ENCODE data around the gene IL10. TPM values are rescaled to one million over a fixed set of nuclear protein-coding genes. Genes with fewer than 3 reads are reported as not detected.
A peak's percentile ranks its signal among the peaks of the same experiment; 100 is the strongest.
"Not testable (repeated sequence)": the region's sequence is repeated elsewhere in the genome, so short reads cannot be mapped to it uniquely, and the experiment has no call there.

Gene IL10
- total RNA-seq, 8 experiments from 2014 or later = 0.27 to 0.66 (median 0.46) TPM; not detected in 5

- 67 to 100% (median 89%) methylated on average over 1 to 10 of the region's 11 CpGs; no CpG with 5 or more reads in 3 of the 10 experiments for WGBS, 10 experiments
- peaks cover 0 to 7% of the 10 kb centered on the region in 2 donors for H3K4me1 ChIP-seq (replicated peaks in 1 of 2)
- no peak for ATAC-seq (replicated peaks in 6 of 8)
- no peak overlapping the region for H3K27ac ChIP-seq
- in situ Hi-C loops (cut with MboI; ENCODE audit: low pct_unique_long_range_greater_than_20kb in 2 of 9, low sequenced_read_pairs in 9 of 9, unreplicated experiment in 9 of 9) = no loop called here
- H3K4me3 ChIP-seq = no peak overlapping the region
Observed at GRCh38 chr1:206790502-206791250, 18.4 kb upstream of the IL10 start.

GRCh38 chr1:206788487-206789050 lies 16.3 kb upstream of the IL10 start:
- peaks cover 0 to 7% of the 10 kb centered on the region in 2 donors for H3K4me1 ChIP-seq (replicated peaks in 1 of 2)
- no peak overlapping the region for H3K4me3 ChIP-seq
- in situ Hi-C loops (cut with MboI; ENCODE audit: low pct_unique_long_range_greater_than_20kb in 2 of 9, low sequenced_read_pairs in 9 of 9, unreplicated experiment in 9 of 9) = no loop called here
- WGBS, 10 experiments = 54 to 100% (median 94%) methylated on average over 1 to 3 of the region's 3 CpGs; no CpG with 5 or more reads in 1 of the 10 experiments
- no peak for ATAC-seq (replicated peaks in 6 of 8)
- H3K27ac ChIP-seq = no peak overlapping the region

DNA sequence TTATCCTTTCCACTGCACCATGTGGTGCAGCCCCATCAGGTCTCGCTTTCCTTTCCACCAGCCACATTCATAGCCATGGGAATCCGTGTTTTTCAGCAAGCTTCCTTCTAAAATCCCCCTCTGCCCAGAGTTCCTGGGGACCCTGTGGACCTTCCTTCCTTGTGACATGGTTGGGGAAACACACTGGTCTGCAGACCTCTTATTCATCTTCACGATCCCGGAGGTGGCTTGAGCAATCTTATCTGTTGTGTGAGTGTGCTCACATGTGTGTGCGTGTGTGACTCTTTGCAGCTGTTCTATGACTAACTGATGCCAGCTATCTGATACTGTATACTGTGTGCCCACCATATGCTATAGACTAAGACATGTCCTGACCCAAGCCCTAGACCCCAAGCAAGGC lies 15.6 kb upstream of the IL10 start:
- ATAC-seq (replicated peaks in 6 of 8) = no peak
- peaks cover 0 to under 1% of the 10 kb centered on the region in 2 donors for H3K4me1 ChIP-seq (replicated peaks in 1 of 2)
- no peak overlapping the region for H3K4me3 ChIP-seq
- WGBS, 10 experiments = 63 to 100% (median 87%) methylated on average over 1 to 5 of the region's 5 CpGs; no CpG with 5 or more reads in 2 of the 10 experiments
- in situ Hi-C loops (cut with MboI; ENCODE audit: low pct_unique_long_range_greater_than_20kb in 2 of 9, low sequenced_read_pairs in 9 of 9, unreplicated experiment in 9 of 9) = no loop called here
- no peak overlapping the region for H3K27ac ChIP-seq

GRCh38 chr1:206786212-206786886 lies 14.1 kb upstream of the IL10 start:
- WGBS, 10 experiments = 55 to 94% (median 82%) methylated on average over 2 to 4 of the region's 5 CpGs; no CpG with 5 or more reads in 1 of the 10 experiments
- in situ Hi-C loops (cut with MboI; ENCODE audit: low pct_unique_long_range_greater_than_20kb in 2 of 9, low sequenced_read_pairs in 9 of 9, unreplicated experiment in 9 of 9) = no loop called here
- Histone ChIP-seq H3K27ac (no peak overlapping the region), H3K4me3 (no peak overlapping the region), H3K4me1 (replicated peaks in 1 of 2) (no peaks in the 10 kb centered on the region)
- ATAC-seq (replicated peaks in 6 of 8) = no peak

DNA sequence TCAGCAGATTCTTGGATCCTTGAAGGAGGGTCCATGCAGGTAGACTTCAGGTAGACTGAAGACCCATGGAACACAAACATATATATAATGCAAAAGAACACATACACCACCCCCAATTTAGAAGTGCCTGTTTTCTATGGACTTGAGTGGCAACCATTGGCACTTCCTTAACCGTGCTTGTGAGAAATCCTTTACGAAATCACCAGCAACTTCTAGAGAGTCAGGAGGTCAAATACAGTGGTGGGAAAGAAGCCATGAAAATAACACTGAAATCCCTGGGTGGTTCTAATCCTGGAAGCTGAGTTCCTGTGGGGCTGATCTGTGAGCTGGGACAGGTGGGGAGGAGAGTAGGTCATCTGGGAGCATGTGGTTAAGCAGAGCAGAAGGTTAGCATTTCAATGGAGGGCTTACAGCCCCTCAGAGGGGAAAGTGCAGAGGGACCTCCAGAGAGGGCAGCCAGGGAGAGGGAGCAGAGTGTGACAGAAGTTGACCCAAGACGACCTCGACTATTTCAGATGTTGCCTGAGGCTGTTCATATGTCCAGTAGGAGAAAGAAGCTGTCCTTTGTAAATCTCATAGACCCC lies 13.0 kb upstream of the IL10 start:
- Histone ChIP-seq H3K27ac (no peak overlapping the region), H3K4me1 (replicated peaks in 1 of 2) (no peaks in the 10 kb centered on the region), H3K4me3 (no peak overlapping the region)
- ATAC-seq (replicated peaks in 6 of 8) = no peak
- WGBS, 10 experiments = 60 to 100% (median 79%) methylated on average over 2 to 4 of the region's 4 CpGs; no CpG with 5 or more reads in 4 of the 10 experiments
- in situ Hi-C loops (cut with MboI; ENCODE audit: low pct_unique_long_range_greater_than_20kb in 2 of 9, low sequenced_read_pairs in 9 of 9, unreplicated experiment in 9 of 9) = no loop called here

GRCh38 chr1:206784471-206784903 lies 12.2 kb upstream of the IL10 start:
- ATAC-seq (replicated peaks in 6 of 8) = no peak
- Histone ChIP-seq H3K4me1 (replicated peaks in 1 of 2) (no peaks in the 10 kb centered on the region), H3K27ac (no peak overlapping the region), H3K4me3 (no peak overlapping the region)
- 60 to 96% (median 91%) methylated on average over 1 to 15 of the region's 17 CpGs; no CpG with 5 or more reads in 2 of the 10 experiments for WGBS, 10 experiments
- in situ Hi-C loops (cut with MboI; ENCODE audit: low pct_unique_long_range_greater_than_20kb in 2 of 9, low sequenced_read_pairs in 9 of 9, unreplicated experiment in 9 of 9) = no loop called here

- no peak for ATAC-seq (replicated peaks in 6 of 8)
- in situ Hi-C loops (cut with MboI; ENCODE audit: low pct_unique_long_range_greater_than_20kb in 2 of 9, low sequenced_read_pairs in 9 of 9, unreplicated experiment in 9 of 9) = no loop called here
- H3K27ac ChIP-seq = no peak overlapping the region
- WGBS, 10 experiments = 67 to 98% (median 88%) methylated on average over 3 to 7 of the region's 7 CpGs; no CpG with 5 or more reads in 3 of the 10 experiments
- no peak overlapping the region for H3K4me3 ChIP-seq
- no peaks in the 10 kb centered on the region for H3K4me1 ChIP-seq (replicated peaks in 1 of 2)
Observed at GRCh38 chr1:206783506-206783905, 11.2 kb upstream of the IL10 start.

DNA sequence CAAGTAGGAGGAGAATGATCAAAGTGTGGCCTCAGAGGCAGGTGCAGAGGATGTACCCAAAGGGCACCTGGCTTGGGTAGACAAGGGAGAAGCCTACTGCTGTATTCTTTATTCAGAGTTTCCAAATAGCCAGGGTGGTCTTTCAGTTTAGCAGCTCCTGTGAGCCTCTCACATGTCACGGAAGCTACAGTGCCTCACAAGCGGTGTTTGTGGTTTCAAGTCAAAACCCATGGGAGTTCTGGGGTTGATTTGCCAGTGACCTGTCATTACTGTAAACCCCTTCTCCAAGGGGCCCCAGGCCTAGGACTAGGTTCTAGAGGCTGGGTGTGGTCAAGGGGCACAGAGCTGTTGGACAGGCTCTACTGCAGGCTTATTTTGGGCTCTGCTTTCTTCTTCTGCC lies 10.2 kb upstream of the IL10 start:
- 79 to 100% (median 96%) methylated on average over 1 to 2 of the region's 2 CpGs; no CpG with 5 or more reads in 4 of the 10 experiments for WGBS, 10 experiments
- Histone ChIP-seq H3K27ac (no peak overlapping the region), H3K4me3 (no peak overlapping the region), H3K4me1 (replicated peaks in 1 of 2) (no peaks in the 10 kb centered on the region)
- in situ Hi-C loops (cut with MboI; ENCODE audit: low pct_unique_long_range_greater_than_20kb in 2 of 9, low sequenced_read_pairs in 9 of 9, unreplicated experiment in 9 of 9) = no loop called here
- ATAC-seq (replicated peaks in 6 of 8) = no peak

- Histone ChIP-seq H3K27ac (no peak overlapping the region), H3K4me3 (no peak overlapping the region), H3K4me1 (replicated peaks in 1 of 2) (no peaks in the 10 kb centered on the region)
- ATAC-seq (replicated peaks in 6 of 8) = no peak
- in situ Hi-C loops (cut with MboI; ENCODE audit: low pct_unique_long_range_greater_than_20kb in 2 of 9, low sequenced_read_pairs in 9 of 9, unreplicated experiment in 9 of 9) = no loop called here
- WGBS, 10 experiments = 50 to 100% (median 75%) methylated on average over 1 to 2 of the region's 2 CpGs
Observed at GRCh38 chr1:206779638-206780037, 7.3 kb upstream of the IL10 start.

DNA sequence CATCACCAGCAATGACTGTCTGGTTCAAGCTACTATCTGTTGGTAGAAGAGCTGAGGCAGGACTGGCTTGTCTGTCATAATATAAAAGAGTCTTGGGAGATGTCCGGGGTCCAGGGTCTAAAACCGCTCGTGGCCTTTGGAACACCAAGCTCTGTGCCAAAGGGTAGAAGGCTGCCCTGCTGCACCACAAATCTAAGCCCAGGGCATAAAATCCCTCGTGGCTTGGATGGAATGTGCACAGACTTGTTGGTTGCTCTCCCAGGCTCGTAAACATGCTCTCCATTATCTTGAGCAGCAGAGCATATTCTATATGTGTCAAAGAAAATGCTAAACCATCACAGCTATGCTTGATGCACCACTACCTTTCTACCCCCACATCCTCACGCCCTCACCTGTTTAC lies 6.6 kb upstream of the IL10 start:
- H3K4me1 ChIP-seq (replicated peaks in 1 of 2); ATAC-seq (replicated peaks in 6 of 8); H3K27ac ChIP-seq; in situ Hi-C loops (cut with MboI; ENCODE audit: low pct_unique_long_range_greater_than_20kb in 2 of 9, low sequenced_read_pairs in 9 of 9, unreplicated experiment in 9 of 9); H3K4me3 ChIP-seq: not testable (repeated sequence)
- WGBS, 10 experiments = 0 to 87% (median 70%) methylated on average over 1 to 6 of the region's 6 CpGs; no CpG with 5 or more reads in 1 of the 10 experiments

DNA sequence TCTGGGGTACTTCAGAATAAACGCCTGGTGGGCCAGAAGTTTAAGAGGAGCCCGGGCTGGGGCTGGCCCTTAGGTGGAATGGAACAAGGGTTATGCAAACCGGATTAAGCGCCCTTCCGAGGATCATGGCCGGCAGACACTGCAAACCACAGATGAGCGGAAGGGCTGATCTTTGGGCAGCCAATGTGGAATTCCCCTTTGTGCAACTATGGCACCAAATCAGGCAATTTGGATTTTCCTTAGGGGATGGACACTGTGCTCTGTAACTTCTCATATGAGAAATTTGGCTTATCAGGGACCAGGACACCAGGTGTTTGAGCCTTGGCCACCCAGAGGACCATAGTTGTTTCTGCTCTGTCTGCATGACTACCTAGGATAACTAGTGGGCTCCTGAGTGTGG lies 5.7 kb upstream of the IL10 start:
- Histone ChIP-seq H3K4me1 (replicated peaks in 1 of 2) (no peaks in the 10 kb centered on the region), H3K27ac (no peak overlapping the region), H3K4me3 (no peak overlapping the region)
- WGBS, 10 experiments = 20 to 90% (median 81%) methylated on average over 1 to 6 of the region's 7 CpGs; no CpG with 5 or more reads in 3 of the 10 experiments
- in situ Hi-C loops (cut with MboI; ENCODE audit: low pct_unique_long_range_greater_than_20kb in 2 of 9, low sequenced_read_pairs in 9 of 9, unreplicated experiment in 9 of 9) = no loop called here
- ATAC-seq (replicated peaks in 6 of 8) = no peak

DNA sequence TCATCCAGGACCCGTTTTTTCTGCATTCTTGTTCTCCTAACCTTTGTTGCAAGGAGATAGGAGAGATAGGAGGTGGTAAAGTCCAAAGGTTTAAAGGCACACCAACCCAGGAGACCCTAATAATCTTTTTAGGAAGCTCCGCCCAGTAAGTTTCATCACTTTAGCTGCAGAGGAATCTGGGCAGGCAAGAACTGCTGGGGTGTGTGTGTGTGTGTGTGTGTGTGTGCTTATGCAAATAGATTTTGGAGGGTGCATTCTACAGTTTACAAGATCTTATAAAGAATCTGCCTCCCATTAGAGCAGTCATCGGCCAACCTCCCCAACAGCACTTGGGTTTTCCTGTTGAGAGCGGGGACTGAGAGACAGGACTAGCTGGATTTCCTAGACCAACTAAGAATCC lies 3.9 kb upstream of the IL10 start:
- H3K4me3 ChIP-seq = no peak overlapping the region
- peak in 3 of 8 experiments; percentile 48 to 87 (median 86) for ATAC-seq (replicated peaks in 6 of 8)
- 0 to 100% (median 60%) methylated on average over 1 to 4 of the region's 4 CpGs; no CpG with 5 or more reads in 1 of the 10 experiments for WGBS, 10 experiments
- H3K27ac ChIP-seq = no peak overlapping the region
- in situ Hi-C loops (cut with MboI; ENCODE audit: low pct_unique_long_range_greater_than_20kb in 2 of 9, low sequenced_read_pairs in 9 of 9, unreplicated experiment in 9 of 9) = no loop called here
- no peaks in the 10 kb centered on the region for H3K4me1 ChIP-seq (replicated peaks in 1 of 2)

- no peak for ATAC-seq (replicated peaks in 6 of 8)
- WGBS, 10 experiments = 38 to 80% (median 52%) methylated on average over 1 to 3 of the region's 3 CpGs; no CpG with 5 or more reads in 4 of the 10 experiments
- no peak overlapping the region for H3K27ac ChIP-seq
- in situ Hi-C loops (cut with MboI; ENCODE audit: low pct_unique_long_range_greater_than_20kb in 2 of 9, low sequenced_read_pairs in 9 of 9, unreplicated experiment in 9 of 9) = no loop called here
- no peak overlapping the region for H3K4me3 ChIP-seq
- H3K4me1 ChIP-seq (replicated peaks in 1 of 2) = peaks cover 6 to 12% of the 10 kb centered on the region in 2 donors
Observed at GRCh38 chr1:206774093-206774492, 1.8 kb upstream of the IL10 start.
